Activated CD4-positive, alpha-beta memory T cell treated with anti-CD3 and anti-CD28 coated beads for 36 hours (primary cell): Measurements from ENCODE around the gene MRPL40. TPM values are rescaled to one million over a fixed set of nuclear protein-coding genes. Genes with fewer than 3 reads are reported as not detected.

Experiments
- CTCF ChIA-PET: fragments of 350-600 bp; sonication (Branson Sonifier 250); formaldehyde crosslinking; loops from one replicate; lab custom pipeline; 2021; ENCODE audit warnings: antibody characterized with exemption, inconsistent platforms; lab: Charles Lee
- POLR2A ChIA-PET: fragments of 350-600 bp; sonication (Branson Sonifier 250); formaldehyde crosslinking; loops from one replicate; lab custom pipeline; 2021; ENCODE audit warnings: antibody characterized with exemption; lab: Charles Lee
- DNase-seq: peaks from one replicate; pipeline ENCODE4 v3.0.0-alpha.2; 2020
- H3K27ac Mint-ChIP-seq: one replicate; pipeline ENCODE4 v1.8.0; 2021; ENCODE audit warnings: mixed read lengths
- H3K27me3 Mint-ChIP-seq: one replicate; pipeline ENCODE4 v1.8.0; 2021; ENCODE audit warnings: mixed read lengths
- H3K36me3 Mint-ChIP-seq: one replicate; pipeline ENCODE4 v1.8.0; 2021; ENCODE audit warnings: mixed read lengths
- H3K4me1 Mint-ChIP-seq: one replicate; pipeline ENCODE4 v1.8.0; 2021; ENCODE audit warnings: low read depth, mixed read lengths
- H3K4me3 Mint-ChIP-seq: one replicate; pipeline ENCODE4 v1.8.0; 2021; ENCODE audit warnings: mild to moderate bottlenecking, mixed read lengths
- H3K9me3 Mint-ChIP-seq: one replicate; pipeline ENCODE4 v1.8.0; 2021; ENCODE audit warnings: mixed read lengths
- intact Hi-C: fragments of 100-400 bp; cut with micrococcal nuclease; formaldehyde crosslinking; loops from one replicate; pipeline ENCODE4 v1.15.1; 2023
- total RNA-seq, 2 experiments: library from RNA; stranded (reverse); gene quantifications; one replicate each; pipeline ENCODE4 v1.2.3, GENCODE V29; 2021

Gene MRPL40
- 10 to 100 TPM; 36.5 to 38.5 TPM for total RNA-seq

DNA sequence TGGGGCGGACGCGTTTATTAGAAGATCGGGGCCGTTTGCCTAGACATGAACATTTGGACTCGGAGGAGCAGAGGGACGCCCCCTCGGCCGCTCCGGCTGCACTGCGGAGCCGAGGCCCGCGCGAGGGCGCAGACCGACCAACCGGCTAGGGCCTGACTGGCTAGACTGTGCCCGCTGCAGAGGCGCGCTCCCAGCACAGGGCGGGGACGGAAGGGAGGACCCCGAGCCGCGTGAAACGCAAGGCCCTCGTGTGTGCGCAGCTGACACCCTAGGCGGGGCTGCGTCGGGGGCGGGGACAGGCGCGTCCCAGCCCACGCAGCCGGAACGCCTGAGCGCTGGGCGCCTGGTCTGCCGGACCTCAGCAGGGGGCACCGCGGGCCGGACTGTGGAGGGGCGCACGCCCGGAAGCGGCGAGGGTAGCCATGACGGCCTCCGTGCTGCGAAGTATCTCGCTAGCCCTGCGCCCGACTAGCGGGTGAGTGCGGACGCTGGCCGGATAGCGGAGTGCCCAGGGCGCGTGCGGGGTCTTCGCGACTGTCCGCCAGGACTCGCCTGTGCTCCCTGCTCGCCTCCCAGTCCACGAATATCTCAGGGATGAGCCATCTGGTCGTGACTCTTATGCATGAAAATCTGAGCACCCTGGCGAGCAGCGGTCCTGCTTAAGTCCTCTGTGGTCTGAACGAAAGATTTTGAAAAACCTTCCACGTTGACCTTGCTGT, at the start of gene MRPL40:
Gene MRPL40 (plus strand): TSS at position 413 of the 719 bp plus-strand sequence. CDS start 10 bp downstream, at position 423.
- peak; percentile 94 for DNase-seq
- Mint-ChIP-seq H3K27me3 (no peaks in the 10 kb centered on the region), H3K36me3 (peaks cover 18% of the 10 kb centered on the region), H3K4me3 (peak within 1 kb of the TSS; percentile 81), H3K4me1 (peaks cover 40% of the 10 kb centered on the region), H3K9me3 (no peaks in the 10 kb centered on the region), H3K27ac (peak within 1 kb of the TSS; percentile 91)
- intact Hi-C loops, result loop anchor here (1.0 to 5.0 kb wide), 4 partner anchors 17 to 310 kb away; partner anchors contain the start of genes CDC45, DGCR2 and UFD1
- POLR2A ChIA-PET, result interaction anchor here (0.6 to 7.1 kb wide), 9 partner anchors 9 to 423 kb away, joined by 3 to 59 read pairs (median 4); partner anchors contain the start of genes C22orf39, CDC45 and SLC25A1
- CTCF ChIA-PET, result interaction anchor here (0.6 to 1.1 kb wide), 4 partner anchors 13 to 253 kb away, joined by 3 read pairs; partner anchors contain the start of gene CDC45

- ChIA-PET POLR2A (no interaction called here), CTCF (interaction anchor here (0.6 kb wide), 1 partner anchor 1418 kb away, joined by 3 read pairs; no protein-coding TSS in a partner anchor)
- H3K27me3 Mint-ChIP-seq, result no peaks in the 10 kb centered on the region
- H3K4me3 Mint-ChIP-seq, result no peak overlapping the region
- peaks cover 35% of the 10 kb centered on the region for H3K36me3 Mint-ChIP-seq
- no peaks in the 10 kb centered on the region for H3K9me3 Mint-ChIP-seq
- no peak overlapping the region for H3K27ac Mint-ChIP-seq
- DNase-seq, result no peak
- H3K4me1 Mint-ChIP-seq, result no peaks in the 10 kb centered on the region
- intact Hi-C loops, result no loop called here
Measured at GRCh38 chr22:19383292-19383691, 49.1 kb upstream of the MRPL40 start.

GRCh38 chr22:19385221-19385906, 47.0 kb upstream of the MRPL40 start:
- no peak overlapping the region for H3K4me3 Mint-ChIP-seq
- CTCF ChIA-PET, result interaction anchor here (0.7 kb wide), 1 partner anchor 244 kb away, joined by 3 read pairs; no protein-coding TSS in a partner anchor
- DNase-seq, result no peak
- no peaks in the 10 kb centered on the region for H3K27me3 Mint-ChIP-seq
- POLR2A ChIA-PET, result no interaction called here
- H3K9me3 Mint-ChIP-seq, result no peaks in the 10 kb centered on the region
- peaks cover 44% of the 10 kb centered on the region for H3K36me3 Mint-ChIP-seq
- H3K4me1 Mint-ChIP-seq, result no peaks in the 10 kb centered on the region
- no peak overlapping the region for H3K27ac Mint-ChIP-seq
- intact Hi-C loops, result no loop called here

GRCh38 chr22:19386248-19386647, 46.1 kb upstream of the MRPL40 start:
- no peak for DNase-seq
- Mint-ChIP-seq H3K9me3 (no peaks in the 10 kb centered on the region), H3K4me1 (no peaks in the 10 kb centered on the region), H3K27ac (no peak overlapping the region), H3K36me3 (peaks cover 45% of the 10 kb centered on the region), H3K27me3 (no peaks in the 10 kb centered on the region), H3K4me3 (no peak overlapping the region)
- ChIA-PET POLR2A (no interaction called here), CTCF (no interaction called here)
- intact Hi-C loops, result no loop called here

- Mint-ChIP-seq H3K4me1 (no peaks in the 10 kb centered on the region), H3K4me3 (no peak overlapping the region), H3K27me3 (no peaks in the 10 kb centered on the region), H3K9me3 (no peaks in the 10 kb centered on the region), H3K27ac (no peak overlapping the region), H3K36me3 (peaks cover 44% of the 10 kb centered on the region)
- ChIA-PET CTCF (no interaction called here), POLR2A (no interaction called here)
- no peak for DNase-seq
- intact Hi-C loops, result no loop called here
Measured at GRCh38 chr22:19387038-19387437, 45.3 kb upstream of the MRPL40 start.

GRCh38 chr22:19387575-19387974, 44.8 kb upstream of the MRPL40 start:
- H3K27ac Mint-ChIP-seq, result no peak overlapping the region
- H3K27me3 Mint-ChIP-seq, result no peaks in the 10 kb centered on the region
- H3K9me3 Mint-ChIP-seq, result no peaks in the 10 kb centered on the region
- intact Hi-C loops, result no loop called here
- CTCF ChIA-PET, result no interaction called here
- H3K4me1 Mint-ChIP-seq, result no peaks in the 10 kb centered on the region
- no peak for DNase-seq
- no peak overlapping the region for H3K4me3 Mint-ChIP-seq
- POLR2A ChIA-PET, result no interaction called here
- H3K36me3 Mint-ChIP-seq, result peaks cover 41% of the 10 kb centered on the region

GRCh38 chr22:19393704-19394103, 38.6 kb upstream of the MRPL40 start:
- intact Hi-C loops, result no loop called here
- Mint-ChIP-seq H3K27ac (no peak overlapping the region), H3K9me3 (no peaks in the 10 kb centered on the region), H3K36me3 (peaks cover 28% of the 10 kb centered on the region), H3K4me3 (no peak overlapping the region), H3K4me1 (no peaks in the 10 kb centered on the region), H3K27me3 (no peaks in the 10 kb centered on the region)
- ChIA-PET CTCF (interaction anchor here (1.6 kb wide), 1 partner anchor 249 kb away, joined by 4 read pairs; the partner anchor contains the start of gene ESS2), POLR2A (no interaction called here)
- DNase-seq, result no peak

DNA sequence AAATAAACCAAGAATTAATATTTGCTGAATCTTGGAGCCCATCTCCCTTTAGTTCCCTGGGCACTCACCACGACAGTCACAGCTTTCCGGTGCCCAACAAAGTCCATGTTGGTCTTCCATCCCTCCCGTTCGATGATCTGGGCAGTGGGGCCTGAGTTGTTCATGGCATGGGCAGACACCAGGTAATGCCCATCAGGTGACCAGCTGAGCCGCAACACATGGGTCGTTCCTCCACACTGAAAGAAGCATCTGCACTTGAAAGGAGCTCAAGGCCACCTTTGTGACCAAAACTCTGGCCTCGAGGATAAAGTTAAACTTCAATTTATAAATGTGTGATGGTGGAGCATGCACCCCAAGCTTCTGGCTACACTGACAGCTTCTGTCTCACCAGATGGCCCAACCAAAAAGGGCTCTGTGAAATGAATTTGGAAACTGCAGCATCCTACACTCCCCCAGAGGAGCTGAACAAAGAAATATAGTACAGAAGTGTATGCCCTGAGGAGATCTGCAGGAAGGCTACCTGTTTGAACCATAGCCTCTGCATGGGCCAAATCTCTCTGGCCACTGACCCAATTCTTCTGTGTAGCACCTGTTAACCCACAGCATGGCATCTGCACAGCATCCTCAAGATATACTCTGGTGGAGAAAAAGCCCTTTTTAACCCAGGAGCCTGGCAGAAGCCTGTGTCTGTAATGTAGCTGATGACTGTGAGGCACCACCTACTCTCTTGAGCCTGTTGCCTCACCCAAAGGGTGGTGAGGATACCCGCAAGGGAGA, 37.9 kb upstream of the MRPL40 start:
- H3K36me3 Mint-ChIP-seq, result peaks cover 28% of the 10 kb centered on the region
- CTCF ChIA-PET, result interaction anchor here (1.0 to 1.6 kb wide), 2 partner anchors 235 to 250 kb away, joined by 3 to 4 read pairs; partner anchors contain the start of gene ESS2
- H3K4me3 Mint-ChIP-seq, result no peak overlapping the region
- no peaks in the 10 kb centered on the region for H3K4me1 Mint-ChIP-seq
- POLR2A ChIA-PET, result interaction anchor here (0.5 kb wide), 1 partner anchor 45 kb away, joined by 3 read pairs; no protein-coding TSS in a partner anchor
- DNase-seq, result no peak
- no peaks in the 10 kb centered on the region for H3K9me3 Mint-ChIP-seq
- no peaks in the 10 kb centered on the region for H3K27me3 Mint-ChIP-seq
- H3K27ac Mint-ChIP-seq, result no peak overlapping the region
- intact Hi-C loops, result no loop called here

- ChIA-PET POLR2A (interaction anchor here (0.5 kb wide), 1 partner anchor 44 kb away, joined by 3 read pairs; no protein-coding TSS in a partner anchor), CTCF (interaction anchor here (1.0 to 1.6 kb wide), 2 partner anchors 234 to 251 kb away, joined by 3 to 4 read pairs; partner anchors contain the start of gene ESS2)
- peaks cover 25% of the 10 kb centered on the region for H3K36me3 Mint-ChIP-seq
- H3K4me3 Mint-ChIP-seq, result no peak overlapping the region
- intact Hi-C loops, result no loop called here
- no peaks in the 10 kb centered on the region for H3K27me3 Mint-ChIP-seq
- DNase-seq, result no peak
- no peaks in the 10 kb centered on the region for H3K4me1 Mint-ChIP-seq
- no peaks in the 10 kb centered on the region for H3K9me3 Mint-ChIP-seq
- H3K27ac Mint-ChIP-seq, result no peak overlapping the region
Measured at GRCh38 chr22:19395276-19395675, 37.1 kb upstream of the MRPL40 start.

- Mint-ChIP-seq H3K27ac (no peak overlapping the region), H3K36me3 (peaks cover 23% of the 10 kb centered on the region)
Measured at GRCh38 chr22:19396561-19396933, 35.8 kb upstream of the MRPL40 start.

DNA sequence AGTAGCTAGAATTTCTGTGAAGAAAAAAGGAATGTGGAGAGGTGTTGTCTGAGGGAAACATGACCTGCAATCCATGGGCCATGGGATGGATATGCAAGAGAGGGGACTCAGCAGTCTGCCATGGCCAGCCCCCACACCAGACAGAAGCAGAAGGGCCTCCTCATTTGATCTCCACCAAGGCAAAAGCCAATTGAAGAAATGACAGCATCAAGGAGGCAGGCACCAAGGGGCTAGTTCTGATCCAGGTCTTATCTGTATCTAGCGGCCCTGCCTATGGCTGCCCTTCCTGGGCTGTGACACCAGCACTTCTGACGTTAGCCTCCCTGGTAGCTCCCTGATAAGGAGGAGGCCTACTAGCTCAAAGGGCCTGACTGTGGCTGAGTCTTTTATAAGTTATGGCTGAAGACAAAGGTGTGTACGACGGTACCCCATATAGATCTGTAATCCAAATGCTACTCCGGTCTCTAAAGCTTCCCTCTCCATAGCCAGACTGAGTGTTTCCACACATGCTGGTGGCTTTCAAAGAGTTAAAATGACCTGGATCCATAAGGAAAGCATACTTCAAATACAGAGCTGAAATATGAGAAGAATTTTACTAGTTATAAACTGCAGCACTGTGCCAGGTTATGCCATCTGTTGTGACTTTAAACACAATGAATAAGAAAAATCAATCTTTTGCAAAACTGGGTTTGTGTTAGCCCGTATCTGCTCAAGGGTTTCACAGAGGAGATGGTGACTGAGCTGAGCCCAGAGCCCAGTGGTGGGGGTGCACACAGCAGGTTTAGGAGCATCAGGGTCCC, 35.2 kb upstream of the MRPL40 start:
- H3K9me3 Mint-ChIP-seq, result no peaks in the 10 kb centered on the region
- CTCF ChIA-PET, result no interaction called here
- intact Hi-C loops, result no loop called here
- H3K27me3 Mint-ChIP-seq, result no peaks in the 10 kb centered on the region
- POLR2A ChIA-PET, result no interaction called here
- DNase-seq, result no peak
- H3K27ac Mint-ChIP-seq, result no peak overlapping the region
- H3K4me3 Mint-ChIP-seq, result no peak overlapping the region
- no peaks in the 10 kb centered on the region for H3K4me1 Mint-ChIP-seq
- peaks cover 22% of the 10 kb centered on the region for H3K36me3 Mint-ChIP-seq

More at GRCh38 chr22:19396561-19396933, 35.8 kb upstream of the MRPL40 start:
- DNase-seq, result no peak
- Mint-ChIP-seq H3K9me3 (no peaks in the 10 kb centered on the region), H3K27me3 (no peaks in the 10 kb centered on the region), H3K4me3 (no peak overlapping the region), H3K4me1 (no peaks in the 10 kb centered on the region)
- intact Hi-C loops, result no loop called here
- POLR2A ChIA-PET, result no interaction called here
- CTCF ChIA-PET, result no interaction called here
